RWPE1 (cell line): ENCODE results near the gene DYNC1I1.

Source experiments
- CTCF ChIA-PET: fragments of 350-600 bp; sonication (Branson Sonifier 250); formaldehyde crosslinking; extraction: SDS; loops from one replicate; lab custom pipeline; 2021; lab: Yijun Ruan, JAX
- POLR2A ChIA-PET: fragments of 400-600 bp; formaldehyde crosslinking; extraction: SDS; loops from one replicate; lab custom pipeline; 2020; ENCODE audit warnings: antibody characterized with exemption; ENCODE audit not compliant: low non-redundant PET; lab: Yijun Ruan, JAX
- DNase-seq: peaks from one replicate; pipeline ENCODE4 v3.0.0; 2012; ENCODE audit warnings: low spot score
- H3K27ac ChIP-seq: fragments of 450-650 bp; 2 replicates; pipeline ENCODE4 v1.5.1; 2017
- CTCF ChIP-seq: fragments of 450-650 bp; conservative IDR thresholded peaks from 2 replicates; pipeline ENCODE4 v1.5.1; 2017; ENCODE audit warnings: low read depth, mild to moderate bottlenecking

The DYNC1I1 gene

GRCh38 chr7:96021568-96021967 lies 249.2 kb downstream of the DYNC1I1 start:
- TF ChIP-seq CTCF, result no peak
- no peak overlapping the region for H3K27ac ChIP-seq
- no peak for DNase-seq
- ChIA-PET POLR2A (no interaction called here), CTCF (no interaction called here)

GRCh38 chr7:96023387-96023786 lies 251.0 kb downstream of the DYNC1I1 start:
- no peak for DNase-seq
- no peak for TF ChIP-seq CTCF
- ChIA-PET CTCF (interaction anchor here (0.5 kb wide), 1 partner anchor 1989 kb away, joined by 5 read pairs; no protein-coding TSS in a partner anchor), POLR2A (no interaction called here)
- no peak overlapping the region for H3K27ac ChIP-seq

GRCh38 chr7:96026010-96026409 lies 253.7 kb downstream of the DYNC1I1 start:
- H3K27ac ChIP-seq, result no peak overlapping the region
- ChIA-PET CTCF (no interaction called here), POLR2A (no interaction called here)
- DNase-seq, result no peak
- no peak for TF ChIP-seq CTCF

GRCh38 chr7:96026611-96027010 lies 254.3 kb downstream of the DYNC1I1 start:
- TF ChIP-seq CTCF, result no peak
- H3K27ac ChIP-seq, result no peak overlapping the region
- CTCF ChIA-PET, result no interaction called here
- POLR2A ChIA-PET, result no interaction called here
- no peak for DNase-seq

GRCh38 chr7:96028729-96029128 lies 256.4 kb downstream of the DYNC1I1 start:
- H3K27ac ChIP-seq, result no peak overlapping the region
- ChIA-PET POLR2A (no interaction called here), CTCF (no interaction called here)
- no peak for DNase-seq
- no peak for TF ChIP-seq CTCF

GRCh38 chr7:96033009-96033598 lies 260.8 kb downstream of the DYNC1I1 start:
- ChIA-PET CTCF (no interaction called here), POLR2A (no interaction called here)
- TF ChIP-seq CTCF, result no peak
- no peak overlapping the region for H3K27ac ChIP-seq
- DNase-seq, result no peak
